H1 (cell line): ENCODE measurements around the gene PKD2L2. TPM values are rescaled to one million over a fixed set of nuclear protein-coding genes. Genes with fewer than 3 reads are reported as not detected.

Experiments used
- CTCF ChIA-PET: fragments of 300-600 bp; sonication (Branson Sonifier 250); formaldehyde crosslinking; loops from one replicate; lab custom pipeline; 2021; ENCODE audit not compliant: partially characterized antibody; lab: Charles Lee
- POLR2A ChIA-PET: fragments of 300-600 bp; sonication (Branson Sonifier 250); formaldehyde crosslinking; loops from one replicate; lab custom pipeline; 2021; ENCODE audit warnings: inconsistent platforms; ENCODE audit not compliant: partially characterized antibody; lab: Charles Lee
- DNase-seq, 2 experiments: peaks; one replicate each; pipeline versions ENCODE4 v3.0.0 to v3.0.0-alpha.2; 2010 to 2022; ENCODE audit warnings: low spot score in 2 of 2, low read depth in 1 of 2, mixed read lengths in 1 of 2
- FAIRE-seq: peaks from 2 replicates; lab custom pipeline; 2011; peaks lifted over from hg19 to GRCh38; lab: Jason Lieb, UNC
- H2AFZ ChIP-seq: 2 replicates; pipeline ENCODE4 v1.8.1; 2012; ENCODE audit warnings: low read length, inconsistent platforms
- H2AK5ac ChIP-seq: 2 replicates; pipeline ENCODE4 v1.6.1; 2013; ENCODE audit warnings: low read depth, low read length
- H2BK120ac ChIP-seq: replicated peaks from 2 replicates; pipeline ENCODE3; 2013; ENCODE audit warnings: low read depth, low read length, inconsistent platforms
- H2BK12ac ChIP-seq: 2 replicates; pipeline ENCODE4 v1.6.1; 2013; ENCODE audit warnings: low read depth, low read length
- H2BK15ac ChIP-seq: 2 replicates; pipeline ENCODE4 v1.6.1; 2013; ENCODE audit warnings: low read length
- H2BK20ac ChIP-seq: 2 replicates; pipeline ENCODE4 v1.6.1; 2013; ENCODE audit warnings: low read length
- H2BK5ac ChIP-seq: 2 replicates; pipeline ENCODE4 v1.6.1; 2013; ENCODE audit warnings: low read depth, low read length
- H3K14ac ChIP-seq: 2 replicates; pipeline ENCODE4 v1.6.1; 2013; ENCODE audit warnings: inconsistent platforms; ENCODE audit not compliant: insufficient read length
- H3K18ac ChIP-seq: 2 replicates; pipeline ENCODE4 v1.6.1; 2013; ENCODE audit warnings: low read length; ENCODE audit errors: extremely low read depth
- H3K23ac ChIP-seq: 2 replicates; pipeline ENCODE4 v1.6.1; 2013; ENCODE audit warnings: inconsistent platforms; ENCODE audit not compliant: insufficient read length
- H3K23me2 ChIP-seq: 2 replicates; pipeline ENCODE4 v1.6.1; 2013; ENCODE audit warnings: low read depth, low read length
- H3K27ac ChIP-seq: 2 replicates; pipeline ENCODE4 v1.6.1; 2011; ENCODE audit warnings: low read depth, low read length, inconsistent platforms
- H3K27me3 ChIP-seq, 4 experiments: replicated peaks in 1 of 4; 1 replicate in 1 of 4; 2 replicates in 3 of 4; pipeline versions ENCODE4 v1.6.1 to v1.8.1; 2011 to 2013; ENCODE audit warnings: low read length in 3 of 4, mild to moderate bottlenecking in 3 of 4, inconsistent platforms in 2 of 4, mixed read lengths in 2 of 4, moderate library complexity in 1 of 4; ENCODE audit not compliant: control insufficient read depth in 3 of 4, insufficient read depth in 3 of 4; ENCODE audit errors: extremely low read depth in 1 of 4
- H3K36me3 ChIP-seq, 4 experiments: 2 replicates each; pipeline versions ENCODE4 v1.6.1 to v1.8.1; 2011 to 2013; ENCODE audit warnings: mild to moderate bottlenecking in 4 of 4, low read length in 3 of 4, moderate library complexity in 2 of 4, control low read depth in 1 of 4, inconsistent platforms in 1 of 4; ENCODE audit not compliant: insufficient read depth in 4 of 4, control insufficient read depth in 2 of 4
- H3K4ac ChIP-seq: replicated peaks from 2 replicates; pipeline ENCODE3; 2013; ENCODE audit warnings: low read length, low read depth, mixed read lengths, inconsistent platforms; ENCODE audit not compliant: insufficient read length
- H3K4me1 ChIP-seq, 4 experiments: replicated peaks in 1 of 4; 1 replicate in 1 of 4; 2 replicates in 3 of 4; pipeline versions ENCODE4 v1.6.1 to v1.8.1; 2011 to 2013; ENCODE audit warnings: low read length in 3 of 4, inconsistent platforms in 2 of 4, mixed read lengths in 1 of 4; ENCODE audit not compliant: insufficient read depth in 4 of 4, control insufficient read depth in 3 of 4
- H3K4me2 ChIP-seq, 2 experiments: 2 replicates each; pipeline versions ENCODE4 v1.6.1 to v1.8.1; 2011 to 2013; ENCODE audit warnings: low read depth in 2 of 2, low read length in 2 of 2, control low read depth in 1 of 2, inconsistent platforms in 1 of 2, mild to moderate bottlenecking in 1 of 2; ENCODE audit not compliant: insufficient read depth in 1 of 2
- H3K4me3 ChIP-seq, 4 experiments: fragments of 200-600, 300-600 bp in 1 of 4; sonication (generic), shearing (Covaris generic), sonication (Bioruptor Twin) in 1 of 4; 2 replicates each; pipeline versions ENCODE4 v1.5.1 to v1.8.1; 2011 to 2016; ENCODE audit warnings: low read length in 4 of 4, low read depth in 3 of 4, control low read depth in 2 of 4, inconsistent platforms in 2 of 4, mild to moderate bottlenecking in 2 of 4, mixed read lengths in 1 of 4, moderate library complexity in 1 of 4; ENCODE audit not compliant: insufficient read depth in 2 of 4; ENCODE audit errors: extremely low read depth in 1 of 4
- H3K56ac ChIP-seq: replicated peaks from 2 replicates; pipeline ENCODE3; 2013; ENCODE audit warnings: low read depth, mild to moderate bottlenecking, mixed read lengths, low read length, inconsistent platforms; ENCODE audit not compliant: insufficient read length
- H3K79me1 ChIP-seq: 2 replicates; pipeline ENCODE4 v1.6.1; 2013; ENCODE audit warnings: low read depth, low read length, control low read depth
- H3K79me2 ChIP-seq, 2 experiments: 2 replicates each; pipeline versions ENCODE4 v1.6.1 to v1.8.1; 2012 to 2013; ENCODE audit warnings: low read length in 2 of 2, mild to moderate bottlenecking in 2 of 2, inconsistent platforms in 1 of 2; ENCODE audit not compliant: insufficient read depth in 2 of 2, control insufficient read depth in 1 of 2
- H3K9ac ChIP-seq, 4 experiments: replicated peaks in 1 of 4; 1 replicate in 1 of 4; 2 replicates in 3 of 4; pipeline versions ENCODE4 v1.6.1 to v1.8.1; 2011 to 2013; ENCODE audit warnings: low read depth in 3 of 4, low read length in 3 of 4, control low read depth in 2 of 4, mild to moderate bottlenecking in 2 of 4, moderate library complexity in 2 of 4, inconsistent platforms in 1 of 4; ENCODE audit errors: extremely low read depth in 1 of 4
- H3K9me3 ChIP-seq, 2 experiments: 2 replicates each; pipeline versions ENCODE4 v1.6.1 to v1.8.1; 2012 to 2013; ENCODE audit warnings: mild to moderate bottlenecking in 2 of 2, moderate library complexity in 2 of 2, control low read depth in 1 of 2, inconsistent platforms in 1 of 2, low read depth in 1 of 2, low read length in 1 of 2, mixed read lengths in 1 of 2; ENCODE audit not compliant: insufficient read depth in 2 of 2
- H4K20me1 ChIP-seq, 2 experiments: replicated peaks in 1 of 2; 2 replicates each; pipeline versions ENCODE3 to v1.8.1; 2011 to 2013; ENCODE audit warnings: inconsistent platforms in 2 of 2, low read length in 2 of 2, mild to moderate bottlenecking in 1 of 2; ENCODE audit not compliant: insufficient read depth in 2 of 2, control insufficient read depth in 1 of 2
- H4K5ac ChIP-seq: 2 replicates; pipeline ENCODE4 v1.6.1; 2013; ENCODE audit warnings: low read length, low read depth, mixed read lengths, inconsistent platforms; ENCODE audit not compliant: insufficient read length
- H4K8ac ChIP-seq: 2 replicates; pipeline ENCODE4 v1.8.0; 2013; ENCODE audit warnings: mild to moderate bottlenecking, moderate library complexity, low read length, inconsistent platforms; ENCODE audit not compliant: insufficient read depth; ENCODE audit errors: extremely low read depth
- H4K91ac ChIP-seq: replicated peaks from 2 replicates; pipeline ENCODE3; 2013; ENCODE audit warnings: low read length, mixed read lengths, inconsistent platforms; ENCODE audit not compliant: insufficient read length
- JUND ChIP-seq: IDR thresholded peaks from 2 replicates; pipeline ENCODE4 v1.6.1; 2011; ENCODE audit warnings: mild to moderate bottlenecking, improper control_type of control experiment, low read length
- SIX5 ChIP-seq: IDR thresholded peaks from 2 replicates; pipeline ENCODE4 v1.6.1; 2011; ENCODE audit warnings: mild to moderate bottlenecking, low read depth, low read length
- polyA plus RNA-seq, 7 experiments: library from polyadenylated mRNA; depleted of rRNA in 3 of 7; stranded (reverse) in 5 of 7; unstranded in 2 of 7; fragments of >200 nt in 5 of 7; fragments of 200-250 nt in 2 of 7; gene quantifications; 1 replicate in 5 of 7; 2 replicates in 1 of 7; 4 replicates in 1 of 7; pipeline versions ENCODE4 v1.2.1 to v1.2.3, GENCODE V29; 2011 to 2013; ENCODE audit warnings: missing spikeins in 2 of 7, mixed read lengths in 2 of 7
- total RNA-seq: library from RNA; stranded (reverse); fragmentation: NEBNext Ultra II Directional; extraction: Animal tissue kit (Norgen Biotek cat#: 25700); gene quantifications from 2 replicates; pipeline ENCODE4 v1.2.1, GENCODE V29; 2021

PKD2L2 gene
- total and polyA plus RNA-seq, 2 of the 8 experiments (the other 6 are each of a cell fraction or from before 2014, with no cell fraction given), result not detected

GRCh38 chr5:137894586-137894985 lies 5.3 kb downstream of the PKD2L2 start:
- H3K14ac ChIP-seq, result no peak overlapping the region
- H4K20me1 ChIP-seq, result no peaks in the 10 kb centered on the region
- H3K36me3 ChIP-seq, result no peaks in the 10 kb centered on the region
- no peaks in the 10 kb centered on the region for H3K27me3 ChIP-seq
- no peaks in the 10 kb centered on the region for H3K9me3 ChIP-seq
- H4K91ac ChIP-seq, result no peak overlapping the region
- no peak overlapping the region for H4K8ac ChIP-seq
- no peak overlapping the region for H3K4me3 ChIP-seq
- no peak overlapping the region for H2BK20ac ChIP-seq
- no peaks in the 10 kb centered on the region for H3K79me2 ChIP-seq
- H2AK5ac ChIP-seq, result no peak overlapping the region
- H4K5ac ChIP-seq, result no peak overlapping the region
- ChIA-PET CTCF (interaction anchor here (0.6 kb wide), 1 partner anchor 255 kb away, joined by 3 read pairs; no protein-coding TSS in a partner anchor), POLR2A (interaction anchor here (0.5 to 0.7 kb wide), 2 partner anchors 28 to 142 kb away, joined by 3 read pairs; no protein-coding TSS in a partner anchor)
- no peak overlapping the region for H3K4me2 ChIP-seq
- no peaks in the 10 kb centered on the region for H3K79me1 ChIP-seq
- no peak overlapping the region for H3K27ac ChIP-seq
- DNase-seq, result no peak
- H3K23me2 ChIP-seq, result no peaks in the 10 kb centered on the region
- TF ChIP-seq SIX5, result no peak
- TF ChIP-seq JUND, result no peak
- H2AFZ ChIP-seq, result no peak overlapping the region
- H3K4me1 ChIP-seq, result no peaks in the 10 kb centered on the region
- no peak overlapping the region for H2BK15ac ChIP-seq
- no peak overlapping the region for H3K23ac ChIP-seq
- no peak overlapping the region for H2BK12ac ChIP-seq
- no peak overlapping the region for H3K18ac ChIP-seq
- no peak overlapping the region for H2BK120ac ChIP-seq
- H3K9ac ChIP-seq, result no peak overlapping the region
- no peak for FAIRE-seq
- no peak overlapping the region for H3K4ac ChIP-seq
- no peak overlapping the region for H3K56ac ChIP-seq
- H2BK5ac ChIP-seq, result no peak overlapping the region
